Fibroblast of lung (primary cell): ENCODE measurements around the gene ZDHHC3.

ENCODE experiments used
- EZH2 ChIP-seq: IDR thresholded peaks from 2 replicates; pipeline ENCODE4 v1.5.1; 2012; ENCODE audit warnings: low read length, control low read depth, mild to moderate bottlenecking; ENCODE audit errors: missing control alignments
- TF ChIP-seq, protein P1 (sequence below), 2 donors: IDR thresholded peaks in 1 of 2; conservative IDR thresholded peaks in 1 of 2; 1 replicate in 1 of 2; 2 replicates in 1 of 2; pipeline ENCODE4 v1.5.1; 2011 to 2012; ENCODE audit warnings: low read length in 2 of 2, control low read depth in 1 of 2, inconsistent platforms in 1 of 2, low read depth in 1 of 2, mild to moderate bottlenecking in 1 of 2

DNA sequence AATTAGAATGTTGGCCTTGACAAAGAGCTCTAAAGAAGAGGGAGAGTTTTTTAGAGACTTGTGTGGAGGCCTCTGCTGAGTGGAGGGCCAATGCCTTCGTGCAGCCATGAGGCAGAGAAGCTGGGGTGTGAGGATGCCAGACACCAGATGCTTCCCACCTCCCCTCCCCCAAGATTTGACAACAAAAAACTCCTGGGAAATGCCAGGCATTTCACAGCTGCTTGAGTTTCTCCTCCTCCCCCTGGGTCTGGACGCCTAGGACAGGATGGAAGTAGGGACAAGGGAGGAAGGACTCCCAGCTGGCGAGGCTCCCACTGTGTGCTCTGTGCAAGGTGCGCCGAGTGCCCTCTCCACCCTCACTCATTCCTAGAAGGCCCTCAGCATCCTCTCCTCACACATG is 81.5 kb downstream of the ZDHHC3 start:
- TF ChIP-seq EZH2, result no peak
- TF ChIP-seq, protein P1, sequence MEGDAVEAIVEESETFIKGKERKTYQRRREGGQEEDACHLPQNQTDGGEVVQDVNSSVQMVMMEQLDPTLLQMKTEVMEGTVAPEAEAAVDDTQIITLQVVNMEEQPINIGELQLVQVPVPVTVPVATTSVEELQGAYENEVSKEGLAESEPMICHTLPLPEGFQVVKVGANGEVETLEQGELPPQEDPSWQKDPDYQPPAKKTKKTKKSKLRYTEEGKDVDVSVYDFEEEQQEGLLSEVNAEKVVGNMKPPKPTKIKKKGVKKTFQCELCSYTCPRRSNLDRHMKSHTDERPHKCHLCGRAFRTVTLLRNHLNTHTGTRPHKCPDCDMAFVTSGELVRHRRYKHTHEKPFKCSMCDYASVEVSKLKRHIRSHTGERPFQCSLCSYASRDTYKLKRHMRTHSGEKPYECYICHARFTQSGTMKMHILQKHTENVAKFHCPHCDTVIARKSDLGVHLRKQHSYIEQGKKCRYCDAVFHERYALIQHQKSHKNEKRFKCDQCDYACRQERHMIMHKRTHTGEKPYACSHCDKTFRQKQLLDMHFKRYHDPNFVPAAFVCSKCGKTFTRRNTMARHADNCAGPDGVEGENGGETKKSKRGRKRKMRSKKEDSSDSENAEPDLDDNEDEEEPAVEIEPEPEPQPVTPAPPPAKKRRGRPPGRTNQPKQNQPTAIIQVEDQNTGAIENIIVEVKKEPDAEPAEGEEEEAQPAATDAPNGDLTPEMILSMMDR (conservative IDR thresholded peaks at IDR 0.05 in 1 of 2, IDR thresholded peaks at IDR 0.05 in 1 of 2; ENCODE audit: low read depth in 1 of 2, low read length in 2 of 2), result no peak
